Activated CD4-positive, CD25-positive, alpha-beta regulatory T cell treated with anti-CD3 and anti-CD28 coated beads, Interleukin-2, amount 50 U/mL, for 24 hours (primary cell): ENCODE measurements around the gene YTHDF2.
"Not testable (repeated sequence)": the region's sequence is repeated elsewhere in the genome, so short reads cannot be mapped to it uniquely, and the experiment has no call there.

Source experiments
- ATAC-seq, 2 donors: fragments of 150-1000 bp; cut with Tn5 transposase; one replicate each; pipeline ENCODE4 v1.10.0; 2021; ENCODE audit warnings: mild to moderate bottlenecking in 1 of 2, moderate library complexity in 1 of 2

Gene YTHDF2

DNA sequence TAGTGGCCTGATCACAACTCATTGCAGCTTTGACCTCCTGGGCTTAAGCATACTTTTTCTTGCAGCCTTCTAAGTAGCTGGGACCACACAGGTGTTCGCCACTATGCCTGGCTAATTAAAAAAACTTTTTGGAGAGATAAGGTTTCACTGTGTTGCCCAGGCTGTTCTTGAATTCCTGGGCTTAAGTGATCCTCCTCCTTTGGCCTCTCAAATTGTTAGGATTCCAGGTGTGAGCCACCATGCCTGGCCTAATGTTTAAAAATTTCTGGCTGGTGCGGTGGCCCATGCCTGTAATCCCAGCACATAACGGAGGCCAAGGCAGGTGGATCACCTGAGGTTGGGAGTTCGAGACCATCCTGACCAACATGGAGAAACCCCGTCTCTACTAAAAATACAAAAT is 24.4 kb downstream of the YTHDF2 start:
- ATAC-seq, result no peak

DNA sequence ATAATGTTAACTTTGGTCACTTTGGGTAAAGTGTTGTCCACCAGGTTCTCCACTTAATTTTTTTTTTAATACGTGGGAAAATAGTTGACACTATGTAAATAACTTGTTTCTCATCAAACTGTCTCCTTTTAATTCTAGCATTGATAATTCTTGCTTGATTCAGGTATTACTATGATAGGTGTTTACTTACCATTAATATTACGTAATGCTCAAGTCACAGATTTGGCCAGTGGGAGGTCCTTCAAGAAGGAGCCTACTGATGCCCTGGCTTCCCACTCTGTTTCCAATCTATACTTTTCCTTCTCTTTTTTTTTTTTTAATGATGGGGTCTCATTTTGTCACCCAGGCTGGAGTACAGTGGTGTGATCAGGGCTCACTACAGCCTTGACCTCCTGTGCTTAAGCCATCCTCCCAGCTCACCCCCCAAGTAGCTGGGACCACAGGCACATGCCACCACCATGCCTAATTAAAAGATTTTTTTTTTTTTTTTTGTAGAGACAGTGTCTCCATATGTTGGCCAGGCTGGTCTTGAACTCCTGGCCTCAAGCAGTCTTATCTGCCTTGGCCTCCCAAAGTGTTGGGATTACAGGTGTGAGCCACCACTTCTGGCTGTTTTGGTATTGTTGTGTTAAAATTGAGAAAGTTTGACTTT is 29.9 kb downstream of the YTHDF2 start:
- no peak for ATAC-seq

DNA sequence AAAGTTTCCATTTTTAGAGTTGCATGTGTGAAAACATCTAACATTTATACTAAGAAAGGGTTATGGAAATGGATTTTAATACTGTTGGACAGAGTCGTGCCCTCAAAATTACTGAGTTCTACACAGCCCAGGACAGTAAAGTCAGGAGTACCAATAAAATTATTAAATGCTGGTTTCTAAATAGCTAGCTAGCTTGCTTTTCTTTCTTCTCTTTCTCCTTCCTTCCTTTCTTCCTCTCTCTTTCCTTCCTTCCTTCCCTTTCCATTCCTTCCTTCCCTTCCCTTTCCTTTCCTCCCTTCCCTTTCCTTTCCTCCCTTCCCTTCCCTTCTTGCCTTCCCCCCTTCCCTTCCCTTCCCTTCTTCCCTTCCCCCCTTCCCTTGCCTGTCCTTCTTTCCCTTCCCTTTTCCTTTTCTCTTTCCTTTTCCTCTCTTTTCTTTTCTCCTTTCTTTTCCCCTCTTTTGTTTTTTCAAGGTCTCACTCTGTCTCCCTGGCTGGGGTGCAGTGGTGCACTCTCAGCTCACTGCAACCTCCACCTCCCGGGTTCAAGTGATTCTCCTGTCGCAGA is 33.9 kb downstream of the YTHDF2 start:
- ATAC-seq, result no peak

DNA sequence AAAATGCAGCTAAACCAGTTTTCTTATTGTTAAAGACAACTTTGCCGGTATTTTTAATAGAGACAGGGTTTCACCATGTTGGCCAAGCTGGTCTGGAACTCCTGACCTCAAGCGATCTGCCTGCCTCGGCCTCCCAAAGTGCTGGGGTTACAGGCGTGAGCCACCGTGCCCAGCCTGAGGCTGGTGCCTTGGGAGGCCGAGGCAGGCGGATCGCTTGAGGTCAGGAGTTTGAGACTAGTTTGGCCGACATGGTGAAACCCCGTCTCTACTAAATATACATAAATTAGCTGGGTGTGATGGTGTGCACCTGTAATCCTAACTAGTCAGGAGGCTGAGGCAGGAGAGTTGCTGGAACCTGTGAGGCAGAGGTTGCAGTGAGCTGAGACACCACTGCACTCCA is 35.2 kb downstream of the YTHDF2 start:
- ATAC-seq, result not testable (repeated sequence)

DNA sequence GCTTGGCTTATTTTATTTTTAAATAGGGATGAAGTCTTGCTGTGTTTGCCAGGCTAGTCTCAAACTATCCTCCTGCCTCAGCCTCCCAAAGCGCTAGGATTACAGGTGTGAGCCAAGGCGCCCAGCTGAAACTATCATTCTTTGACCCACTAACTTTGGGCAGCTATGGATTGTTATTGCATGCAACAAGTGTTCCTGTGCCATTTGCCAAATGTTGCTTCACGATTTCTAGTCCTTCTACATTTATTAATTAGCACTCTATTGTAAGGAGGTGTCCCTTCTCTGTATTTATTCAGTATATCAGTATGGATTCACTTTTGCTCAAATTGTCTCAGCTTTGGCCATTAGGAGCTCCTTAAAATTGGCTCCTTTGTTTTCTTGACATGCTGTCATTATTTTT is 36.4 kb downstream of the YTHDF2 start:
- no peak for ATAC-seq

DNA sequence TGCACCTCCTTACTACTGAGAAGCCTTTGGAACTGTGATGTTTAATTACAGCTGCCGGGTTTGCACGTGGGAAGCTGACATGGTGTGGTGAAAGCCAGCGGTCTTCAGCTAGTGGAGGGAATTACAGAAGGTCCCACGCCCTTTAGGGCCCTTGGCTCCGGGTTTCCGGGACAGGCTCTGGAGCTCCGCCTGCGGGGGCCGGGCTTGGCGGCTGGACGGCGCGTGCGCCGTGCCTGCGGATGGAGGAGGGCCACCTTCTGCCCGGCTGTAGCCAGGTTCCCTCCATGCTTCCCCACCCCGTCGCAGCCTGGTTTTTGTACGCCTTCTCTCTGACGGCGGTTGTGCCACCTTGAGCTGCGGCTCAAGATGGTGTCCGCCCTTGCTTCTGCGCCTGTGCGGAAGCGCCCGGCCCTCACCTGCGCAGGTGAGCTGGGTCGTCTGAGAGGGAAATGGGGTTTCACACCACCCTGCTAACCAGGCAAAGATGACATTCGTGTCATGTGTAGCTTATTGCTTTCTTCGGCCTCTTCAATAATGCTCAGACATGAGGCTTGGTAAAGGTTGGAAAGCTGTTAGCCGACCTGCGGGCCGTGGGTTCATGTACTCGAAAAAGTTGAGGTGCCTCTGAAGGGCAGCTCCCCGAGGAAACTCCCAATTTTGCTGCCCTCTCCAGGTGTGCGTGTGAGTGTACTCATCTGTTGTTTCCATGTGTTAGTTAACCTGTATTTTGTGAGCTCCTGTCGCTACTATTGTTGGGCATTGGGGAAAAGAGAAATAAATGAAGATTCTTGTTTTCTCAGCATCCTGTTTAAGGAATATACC is 38.6 kb downstream of the YTHDF2 start:
- peak; percentile 79 to 80 for ATAC-seq

DNA sequence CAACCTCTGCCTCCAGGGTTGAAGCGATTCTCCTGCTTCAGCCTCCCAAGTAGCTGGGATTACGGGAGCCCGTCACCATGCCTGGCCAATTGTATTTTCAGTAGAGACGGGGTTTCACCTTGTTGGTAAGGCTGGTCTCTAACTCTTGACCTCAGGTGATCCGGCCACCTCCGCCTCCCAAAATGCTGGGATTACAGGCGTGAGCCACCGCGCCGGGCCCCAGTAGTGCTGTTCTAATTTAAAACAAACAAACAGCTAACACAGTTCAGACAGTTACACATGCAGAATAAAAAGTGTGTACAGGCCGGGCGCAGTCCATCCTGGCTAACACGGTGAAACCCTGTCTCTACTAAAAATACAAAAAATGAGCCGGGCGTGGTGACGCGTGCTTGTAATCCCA is 39.6 kb downstream of the YTHDF2 start:
- ATAC-seq, result no peak

DNA sequence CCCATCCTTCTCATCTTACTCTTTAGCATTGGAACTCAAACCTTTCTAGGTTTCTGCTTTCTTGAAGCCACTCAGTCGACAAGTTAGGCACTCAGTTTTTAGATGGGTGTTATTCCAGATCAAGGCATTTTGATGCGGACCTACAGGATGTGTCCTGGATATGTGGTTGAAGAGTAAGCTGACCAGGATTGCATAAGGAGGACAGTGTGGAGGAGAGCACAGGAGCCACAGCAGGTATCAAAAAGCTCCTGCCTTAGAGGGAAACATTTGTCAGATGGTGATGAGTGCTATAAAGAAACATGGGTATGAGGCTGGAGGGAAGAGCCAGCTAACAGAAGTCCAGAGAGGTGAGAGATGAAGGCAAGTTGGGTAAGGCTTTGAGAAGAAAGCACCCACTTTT is 41.3 kb downstream of the YTHDF2 start:
- ATAC-seq, result no peak

DNA sequence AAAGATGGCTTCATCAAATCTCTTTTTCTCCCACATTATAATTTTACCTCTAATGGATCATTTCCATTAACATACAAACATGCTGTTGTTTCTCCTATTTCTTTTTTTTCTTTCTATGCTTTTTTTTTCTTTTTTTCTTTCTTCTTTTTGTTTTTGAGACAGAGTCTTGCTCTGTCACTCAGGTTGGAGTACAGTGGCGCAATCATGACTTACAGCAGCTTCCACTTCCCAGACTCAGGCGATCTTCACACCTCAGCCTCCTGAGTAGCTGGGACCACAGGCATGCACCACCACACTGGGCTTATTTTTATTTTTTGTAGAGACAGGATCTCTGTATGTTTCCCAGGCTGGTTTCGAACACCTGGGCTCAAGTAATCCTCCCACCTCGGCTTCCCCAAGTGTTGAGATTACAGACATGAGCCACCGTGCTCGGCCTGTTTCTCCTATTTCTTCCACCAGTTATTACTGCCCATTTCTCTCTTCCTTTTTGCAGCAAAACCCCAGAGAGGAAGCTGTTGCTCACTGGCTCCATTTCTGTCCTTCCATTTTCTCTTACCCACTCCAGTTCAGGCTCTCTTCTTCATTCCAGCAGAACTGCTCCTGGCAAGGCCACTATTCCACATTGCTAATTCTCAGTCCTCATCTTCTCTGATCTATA is 43.1 kb downstream of the YTHDF2 start:
- ATAC-seq, result no peak

DNA sequence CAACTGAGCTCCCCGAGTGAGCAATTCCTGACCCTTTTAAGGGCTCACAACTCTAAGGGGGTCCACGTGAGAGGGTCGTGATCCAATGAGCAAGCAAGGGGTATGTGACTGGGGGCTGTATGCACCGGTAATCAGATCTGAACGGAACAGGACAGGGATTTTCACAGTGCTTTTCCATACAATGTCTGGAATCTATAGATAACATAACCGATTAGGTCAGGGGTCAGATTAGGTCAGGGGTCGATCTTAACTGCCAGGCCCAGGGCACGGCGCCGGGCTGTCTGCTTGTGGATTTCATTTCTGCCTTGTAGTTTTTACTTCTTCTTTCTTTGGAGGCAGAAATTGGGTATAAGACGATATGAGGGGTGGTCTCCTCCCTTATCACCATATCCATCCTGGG is 44.6 kb downstream of the YTHDF2 start:
- no peak for ATAC-seq

DNA sequence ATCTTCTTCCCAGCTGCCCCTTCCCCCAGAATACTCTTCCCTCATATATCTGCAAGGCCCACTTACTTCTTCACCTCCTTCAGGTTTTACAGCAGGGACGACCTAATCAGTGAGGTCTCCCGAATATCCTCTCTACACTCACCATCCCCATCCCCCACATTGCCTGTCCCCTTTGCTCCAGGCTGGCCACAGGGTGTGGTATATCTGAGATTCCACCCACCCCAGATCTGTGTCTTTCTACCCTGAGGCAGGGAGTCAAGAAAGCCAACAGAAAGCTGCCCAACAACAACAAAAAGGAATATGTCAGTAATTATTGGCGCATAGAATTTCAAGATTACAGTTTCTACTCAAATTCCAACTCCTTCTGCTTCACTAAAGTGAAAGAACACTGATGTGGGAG is 45.3 kb downstream of the YTHDF2 start:
- no peak for ATAC-seq

DNA sequence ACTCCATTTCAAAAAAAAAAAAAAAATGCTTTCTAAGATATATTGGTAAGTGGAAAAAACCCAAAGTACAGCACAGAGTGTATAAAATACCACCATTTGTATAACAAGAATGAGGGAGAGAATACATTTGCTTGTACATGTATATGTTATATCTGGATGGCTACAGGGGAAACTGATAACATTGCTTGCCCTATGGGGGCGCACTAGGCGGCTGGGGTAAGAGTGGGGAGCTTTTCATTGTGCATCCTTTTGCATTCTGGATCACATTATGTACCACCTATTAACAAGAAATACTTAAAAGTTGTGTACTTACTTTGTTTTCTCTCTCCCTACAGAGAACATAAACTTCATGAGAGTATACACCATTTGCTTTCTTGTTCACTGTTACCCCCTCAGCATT is 46.6 kb downstream of the YTHDF2 start:
- ATAC-seq, result no peak

DNA sequence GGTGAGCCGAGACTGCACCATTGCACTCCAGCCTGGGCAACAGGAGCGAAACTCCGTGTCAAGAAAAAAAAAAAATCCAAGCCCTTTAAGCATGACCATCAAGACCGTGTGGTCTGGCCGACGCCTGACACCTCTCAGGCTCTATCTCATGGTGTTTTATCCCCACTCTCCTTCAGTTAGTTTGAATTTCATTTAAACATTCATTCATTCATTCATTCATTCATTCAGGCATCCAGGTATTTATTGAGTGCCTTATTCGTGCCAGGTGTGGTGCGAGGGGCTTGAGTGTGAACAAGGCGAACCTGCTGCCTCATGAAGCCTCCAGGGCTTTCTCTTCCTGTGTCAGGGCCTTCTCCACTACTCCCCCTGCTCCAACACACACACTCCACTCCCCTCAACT is 52.7 kb downstream of the YTHDF2 start:
- no peak for ATAC-seq

DNA sequence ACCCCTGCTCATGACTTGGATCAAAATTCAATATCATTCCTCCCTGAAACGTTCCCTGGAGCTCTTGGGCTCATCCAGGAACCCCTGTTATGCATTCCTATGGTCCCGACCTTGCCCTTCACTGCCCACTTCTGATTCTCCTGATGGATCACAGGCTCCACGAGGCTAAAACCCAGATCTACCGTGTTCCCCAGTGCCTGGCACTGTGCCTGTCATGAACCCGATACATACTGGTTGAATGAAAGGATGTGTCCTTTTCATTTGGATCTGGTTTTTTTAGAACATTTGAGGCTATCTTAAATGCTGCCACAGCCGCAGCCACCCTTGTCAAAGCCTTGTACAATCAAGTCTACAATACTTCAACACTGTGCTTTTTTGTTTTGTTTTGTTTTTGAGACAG is 53.1 kb downstream of the YTHDF2 start:
- ATAC-seq, result no peak

DNA sequence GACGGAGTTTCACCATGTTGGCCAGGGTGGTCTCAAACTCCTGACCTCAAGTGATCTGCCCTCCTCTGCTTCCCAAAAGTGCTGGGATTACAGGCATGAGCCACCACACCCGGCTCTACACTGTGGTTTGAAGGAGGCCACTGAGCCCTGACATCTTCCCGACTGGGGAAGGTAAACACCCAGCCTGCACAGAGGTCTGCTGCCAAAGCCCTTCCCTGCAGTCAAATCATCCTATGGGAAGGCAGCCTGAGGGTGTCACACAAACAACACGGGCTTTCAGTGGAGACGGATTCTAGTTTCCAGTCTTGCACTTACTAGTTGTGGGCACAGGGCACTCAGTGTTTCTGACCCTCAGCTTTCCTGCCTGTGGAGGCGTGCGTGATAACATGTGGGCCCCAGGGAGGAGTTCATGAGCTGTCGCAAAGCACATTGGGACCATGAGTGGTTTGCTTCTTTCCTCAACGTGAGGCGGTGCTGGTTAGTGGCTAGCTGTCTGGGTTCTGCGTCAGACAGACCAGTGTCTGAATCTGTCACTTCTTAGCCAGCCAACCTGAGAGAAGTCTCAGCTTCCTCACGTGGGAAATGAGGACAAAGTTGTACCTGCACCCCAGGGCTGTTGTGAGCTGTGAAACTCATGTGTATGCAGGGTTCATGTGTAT is 53.8 kb downstream of the YTHDF2 start:
- ATAC-seq, result no peak

DNA sequence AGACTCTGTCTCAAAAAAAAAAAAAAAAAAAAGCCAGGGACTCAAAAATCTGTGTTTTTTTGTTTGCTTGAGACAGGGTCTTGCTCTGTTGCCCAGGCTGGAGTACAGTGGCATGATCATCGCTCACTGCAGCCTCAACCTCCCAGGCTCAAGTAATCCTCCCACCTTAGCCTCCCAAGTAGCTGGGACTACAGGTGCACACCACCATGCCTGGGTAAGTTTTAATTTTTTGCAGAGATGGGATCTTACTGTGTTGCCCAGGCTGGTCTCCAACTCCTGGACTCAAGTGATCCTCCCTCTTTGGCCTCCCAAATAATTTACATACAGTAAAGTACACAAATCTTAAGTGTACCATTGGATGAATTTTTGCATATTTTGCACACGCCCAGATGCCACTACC is 55.2 kb downstream of the YTHDF2 start:
- ATAC-seq, result not testable (repeated sequence)

DNA sequence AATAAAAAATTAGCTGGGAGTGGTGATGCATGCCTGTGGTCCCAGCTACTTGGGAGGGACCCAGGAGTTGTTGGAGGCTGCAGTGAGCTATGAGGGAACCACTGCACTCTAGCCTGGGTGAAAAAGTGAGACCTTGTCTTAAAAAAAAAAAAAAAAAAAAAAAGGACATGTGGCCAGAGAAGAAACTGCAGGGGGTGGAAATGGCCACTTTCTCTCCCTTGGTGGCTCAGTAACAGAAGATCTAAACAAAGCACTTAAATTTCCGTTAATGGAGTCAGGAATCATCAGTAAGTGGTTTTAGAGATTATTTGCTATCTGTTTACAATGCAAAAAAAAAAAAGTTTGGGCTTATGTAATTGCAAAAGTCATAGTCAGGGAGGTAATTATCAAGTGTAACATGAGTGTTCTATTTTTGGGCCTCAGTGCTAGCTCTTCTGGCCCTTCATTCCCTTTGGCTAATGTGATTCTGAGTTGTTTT is 55.9 kb downstream of the YTHDF2 start:
- no peak for ATAC-seq

DNA sequence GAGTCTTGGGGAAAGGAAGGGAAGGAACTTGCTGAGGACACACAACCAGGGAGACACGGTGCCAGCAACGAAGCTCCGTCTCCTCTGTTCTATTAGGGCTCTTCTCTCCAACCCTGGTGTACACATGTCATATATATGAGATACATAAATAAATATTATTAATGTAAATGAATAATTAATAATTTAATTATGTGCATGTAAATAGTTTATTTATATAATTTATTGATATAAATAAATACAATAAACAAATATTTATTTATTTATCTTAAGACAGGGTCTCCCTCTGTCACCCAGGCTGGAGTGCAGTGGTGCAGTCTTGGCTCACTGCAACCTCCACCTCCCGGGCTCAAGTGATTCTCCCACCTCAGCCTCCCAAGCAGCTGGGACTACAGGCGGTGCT is 57.8 kb downstream of the YTHDF2 start:
- ATAC-seq, result not testable (repeated sequence)

DNA sequence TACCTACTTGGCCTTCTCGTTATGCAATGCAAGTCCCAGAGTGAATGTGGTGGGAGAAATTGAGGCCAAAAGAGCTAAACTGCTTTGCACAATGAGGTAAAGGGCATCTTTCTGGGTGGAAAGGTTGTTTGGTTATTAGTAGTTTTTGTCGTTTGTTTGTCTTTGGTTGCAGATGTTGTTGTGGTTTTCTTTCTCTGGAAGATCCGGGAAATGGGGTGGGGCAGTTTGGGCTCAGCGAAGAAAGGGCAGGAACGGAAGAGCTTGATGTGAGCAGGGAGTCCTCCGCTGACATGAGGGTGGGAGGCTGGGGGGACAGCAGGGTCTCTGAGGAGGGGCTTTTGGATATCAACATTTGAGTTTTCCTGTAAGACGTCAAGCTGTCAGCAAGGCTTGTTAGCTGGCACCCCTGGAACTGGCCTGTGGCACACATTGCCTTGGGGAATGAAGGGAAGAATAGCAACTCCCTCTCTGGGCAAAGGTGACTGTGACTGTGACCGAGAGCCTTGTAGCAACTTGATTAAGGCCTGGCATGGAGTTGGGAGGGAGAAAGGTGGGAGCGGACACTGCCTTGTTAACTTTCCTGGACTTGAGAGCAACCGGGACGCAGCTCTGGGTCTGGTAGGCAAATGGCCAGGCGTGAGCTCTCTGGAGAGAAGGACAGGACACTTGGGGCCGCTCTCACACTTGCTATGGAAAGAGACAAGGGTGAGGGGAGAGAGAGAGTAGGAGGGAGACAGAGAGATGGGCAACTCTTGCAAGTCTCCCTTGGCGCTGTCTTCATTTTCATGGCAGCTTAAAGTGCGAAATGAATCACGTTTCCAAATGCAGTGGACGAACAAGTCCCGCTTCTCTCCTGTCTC is 59.8 kb downstream of the YTHDF2 start:
- ATAC-seq, result no peak

DNA sequence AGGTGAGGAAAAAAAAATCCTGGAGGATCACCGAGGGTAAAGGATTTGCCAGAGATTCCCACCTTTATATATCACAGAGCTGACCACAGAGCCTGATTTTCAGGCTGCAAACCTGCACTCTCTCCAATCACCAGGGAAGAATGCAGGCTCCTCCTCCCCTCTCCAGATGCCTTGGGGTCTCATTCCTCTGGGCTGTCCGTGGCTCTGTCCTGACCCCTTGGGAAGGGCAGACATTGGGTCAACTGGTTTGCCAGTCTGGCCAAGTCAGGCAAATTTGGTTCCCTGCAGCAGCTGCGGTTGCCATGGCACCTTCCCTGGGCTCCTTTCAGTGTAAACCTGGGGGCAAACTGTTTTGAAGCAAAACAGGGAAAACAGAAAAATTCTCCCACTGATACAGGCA is 63.6 kb downstream of the YTHDF2 start:
- no peak for ATAC-seq

DNA sequence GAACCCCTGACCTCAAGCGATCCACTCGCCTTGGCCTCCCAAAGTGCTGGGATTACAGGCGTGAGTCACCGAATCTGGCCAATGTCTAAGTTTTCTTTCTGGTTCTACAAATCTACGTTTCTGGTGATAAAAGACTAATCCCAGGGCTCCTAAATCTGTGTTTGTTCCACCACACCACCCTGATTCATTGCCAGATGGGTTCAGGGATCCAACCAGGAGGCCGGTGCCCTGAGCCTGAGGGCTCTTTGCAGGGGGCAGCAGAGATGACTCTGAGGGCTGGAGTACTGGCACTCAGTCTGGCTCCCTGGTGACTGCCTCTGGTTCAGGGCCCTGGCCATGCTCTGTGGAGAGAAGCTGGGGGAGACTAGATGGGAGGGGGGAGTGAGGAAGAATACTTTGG is 64.7 kb downstream of the YTHDF2 start:
- ATAC-seq, result no peak

DNA sequence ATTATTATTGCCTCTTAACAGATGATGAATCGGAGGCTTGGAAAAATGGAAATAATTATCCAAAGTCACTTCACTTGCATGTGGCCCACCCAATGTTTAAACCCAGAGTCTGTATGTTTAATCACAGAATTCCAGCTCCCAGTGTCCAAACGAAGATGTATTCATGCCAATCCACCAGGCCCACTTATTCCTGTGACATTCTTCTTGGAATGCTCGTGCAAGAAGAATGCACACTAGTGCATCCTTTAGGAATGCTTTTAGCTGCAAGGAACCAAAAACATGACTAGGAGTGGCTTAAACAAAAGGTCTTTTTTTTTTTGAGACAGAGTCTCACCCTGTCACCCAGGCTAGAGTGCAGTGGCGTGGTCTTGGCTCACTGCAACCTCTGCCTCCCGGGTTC is 66.3 kb downstream of the YTHDF2 start:
- no peak for ATAC-seq
